ENCODE results near the gene LRMDA. TPM values are rescaled to one million over a fixed set of nuclear protein-coding genes. Genes with fewer than 3 reads are reported as not detected.

LRMDA gene
- total and polyA plus RNA-seq, 2 of the 13 experiments (the other 11 are each of a cell fraction or from before 2014, with no cell fraction given): 13.4 to 22.0 TPM

GRCh38 chr10:76036962-76037361 lies 605.5 kb downstream of the LRMDA start (continued):
- TF ChIP-seq SOX13 (IDR thresholded peaks at IDR 0.05): no peak
- TF ChIP-seq SOX13 (CRISPR knock-in tag; conservative IDR thresholded peaks at IDR 0.05 in 1 of 2, IDR thresholded peaks at IDR 0.05 in 1 of 2): peak in 1 of 2 experiments; percentile 71; a peak in 1 of 4 replicates
- TF ChIP-seq TOPORS (CRISPR knock-in tag; IDR thresholded peaks at IDR 0.05): no peak
- TF ChIP-seq HNF4A (CRISPR knock-in tag; IDR thresholded peaks at IDR 0.05): peak; percentile 80
- TF ChIP-seq ZNF318 (CRISPR knock-in tag; IDR thresholded peaks at IDR 0.05): no peak
- TF ChIP-seq ZNF737 (CRISPR knock-in tag; IDR thresholded peaks at IDR 0.05; ENCODE audit: borderline replicate concordance): no peak
- TF ChIP-seq ZNF878 (CRISPR knock-in tag; IDR thresholded peaks at IDR 0.05): no peak

Measured in HepG2 (cell line).